NCI-H2196 (cell line): ENCODE results near the gene REPIN1.

Source experiments
- DNase-seq: peaks from one replicate; lab custom pipeline; 2025; ENCODE audit not compliant: unreplicated experiment; lab: John Stamatoyannopoulos, UW

REPIN1 gene

GRCh38 chr7:150388709-150389531 is 20.3 kb downstream of the REPIN1 start:
- DNase-seq: peak; percentile 25

- no peak for DNase-seq
Observed at GRCh38 chr7:150389532-150389816, 20.9 kb downstream of the REPIN1 start.

- no peak for DNase-seq
Observed at GRCh38 chr7:150390205-150390604, 21.6 kb downstream of the REPIN1 start.

GRCh38 chr7:150393325-150393724 is 24.7 kb downstream of the REPIN1 start:
- no peak for DNase-seq

GRCh38 chr7:150396426-150396825 is 27.8 kb downstream of the REPIN1 start:
- DNase-seq: no peak

GRCh38 chr7:150396851-150397260 is 28.2 kb downstream of the REPIN1 start:
- no peak for DNase-seq

GRCh38 chr7:150397346-150398107 is 28.9 kb downstream of the REPIN1 start:
- DNase-seq: no peak

- DNase-seq: no peak
Observed at GRCh38 chr7:150398108-150398964, 29.7 kb downstream of the REPIN1 start.

- no peak for DNase-seq
Observed at GRCh38 chr7:150398965-150399320, 30.3 kb downstream of the REPIN1 start.

- no peak for DNase-seq
Observed at GRCh38 chr7:150399421-150400007, 30.9 kb downstream of the REPIN1 start.

GRCh38 chr7:150400008-150400787 is 31.6 kb downstream of the REPIN1 start:
- DNase-seq: no peak

- DNase-seq: no peak
Observed at GRCh38 chr7:150400788-150401423, 32.3 kb downstream of the REPIN1 start.

- no peak for DNase-seq
Observed at GRCh38 chr7:150401424-150401790, 32.8 kb downstream of the REPIN1 start.

- no peak for DNase-seq
Observed at GRCh38 chr7:150401861-150402631, 33.4 kb downstream of the REPIN1 start.

GRCh38 chr7:150402671-150403321 is 34.2 kb downstream of the REPIN1 start:
- DNase-seq: no peak

- DNase-seq: no peak
Observed at GRCh38 chr7:150403376-150404171, 35.0 kb downstream of the REPIN1 start.

- no peak for DNase-seq
Observed at GRCh38 chr7:150404172-150404804, 35.7 kb downstream of the REPIN1 start.
